AG08395 (cell line): ENCODE measurements around the gene HAND1.

Experiments used
- DNase-seq: peaks from one replicate; pipeline ENCODE4 v3.0.0; 2012; ENCODE audit warnings: mixed read lengths, low spot score

Gene HAND1

DNA sequence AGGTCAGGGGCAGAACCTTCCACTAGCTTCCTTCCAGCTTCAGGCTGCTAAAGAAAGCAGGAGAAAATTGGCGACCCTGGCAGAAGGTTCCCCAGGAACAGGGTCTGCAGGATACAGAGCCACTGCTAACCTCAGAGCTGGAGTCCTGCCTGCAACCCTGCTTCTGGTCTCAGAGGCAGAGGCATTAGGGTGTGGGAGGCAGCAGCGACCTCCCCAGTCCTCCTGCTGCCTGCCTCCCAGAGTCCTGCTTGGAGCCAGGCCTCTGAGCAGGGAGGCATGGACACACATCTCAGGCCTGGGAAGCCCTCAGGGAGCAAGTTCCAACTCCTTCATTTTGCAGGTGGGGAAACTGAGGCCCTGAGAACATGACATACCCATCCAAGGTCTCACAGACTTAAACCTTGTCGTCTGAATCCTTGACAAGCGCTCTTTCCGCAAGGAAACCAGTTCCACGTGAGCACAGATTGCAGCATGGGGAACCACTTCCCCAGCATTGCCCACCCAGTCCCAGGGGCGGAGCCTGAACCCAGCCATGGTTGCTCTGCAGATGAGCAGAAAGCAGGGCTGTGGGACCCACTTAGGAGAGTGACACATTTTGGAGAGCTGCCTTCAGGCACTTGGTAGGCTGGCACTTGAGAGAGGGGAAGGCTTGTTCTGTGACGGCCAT lies 28.2 kb upstream of the HAND1 start:
- no peak for DNase-seq

DNA sequence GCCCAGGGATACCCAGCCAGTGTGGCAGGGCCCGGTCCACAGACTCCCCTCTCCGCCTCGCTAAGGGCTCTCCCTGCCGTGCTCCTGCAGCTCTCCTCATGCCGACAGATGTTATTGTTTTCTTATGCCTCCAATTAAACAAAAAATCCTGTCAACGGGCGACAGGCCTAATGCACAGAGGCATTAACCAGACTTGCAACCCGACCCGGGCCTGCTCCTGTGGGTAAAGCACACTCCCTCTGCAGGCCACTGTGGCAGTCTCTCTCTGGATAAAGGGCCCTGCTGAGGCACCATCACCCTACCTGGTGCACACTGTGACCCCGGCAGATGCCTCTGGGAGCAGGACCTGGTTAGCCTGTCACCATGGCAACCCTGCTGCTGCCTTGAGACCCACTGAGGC lies 27.5 kb upstream of the HAND1 start:
- no peak for DNase-seq

DNA sequence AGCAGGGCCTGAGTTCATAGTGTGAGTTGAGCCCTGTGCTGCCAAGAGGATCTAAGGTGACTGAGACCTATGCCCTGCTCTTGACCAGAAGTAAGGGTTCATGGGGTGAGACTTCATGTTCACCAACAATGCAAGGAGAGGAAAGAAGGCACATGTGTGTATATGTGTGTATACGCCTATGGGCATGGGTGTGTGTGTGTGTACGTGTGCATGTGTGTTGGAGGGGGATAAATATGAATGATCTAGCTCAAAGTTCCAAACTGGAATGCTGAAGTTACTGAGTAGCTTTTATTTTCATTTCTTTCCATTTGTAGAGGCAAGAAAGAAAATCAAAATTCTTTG lies 25.6 kb upstream of the HAND1 start:
- DNase-seq: no peak

DNA sequence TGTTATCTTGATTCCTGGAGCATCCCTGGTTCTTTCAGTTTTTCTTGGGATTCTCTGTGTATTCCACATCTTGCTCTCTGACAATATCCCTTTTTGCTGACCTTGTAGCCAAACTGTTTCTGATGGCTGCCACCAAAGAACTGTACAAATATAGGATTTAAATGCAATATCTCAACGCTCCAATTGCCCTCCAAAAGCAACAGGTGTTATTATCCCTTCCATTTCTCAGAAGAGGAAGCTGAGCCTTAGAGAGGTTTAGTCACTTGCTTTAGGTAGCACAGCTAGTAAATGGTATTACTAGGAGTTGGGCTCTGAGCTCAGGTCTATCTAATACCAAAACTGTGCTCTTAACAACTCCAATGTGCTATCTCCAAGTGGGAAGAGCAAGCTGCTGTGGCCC lies 24.2 kb upstream of the HAND1 start:
- DNase-seq: no peak

DNA sequence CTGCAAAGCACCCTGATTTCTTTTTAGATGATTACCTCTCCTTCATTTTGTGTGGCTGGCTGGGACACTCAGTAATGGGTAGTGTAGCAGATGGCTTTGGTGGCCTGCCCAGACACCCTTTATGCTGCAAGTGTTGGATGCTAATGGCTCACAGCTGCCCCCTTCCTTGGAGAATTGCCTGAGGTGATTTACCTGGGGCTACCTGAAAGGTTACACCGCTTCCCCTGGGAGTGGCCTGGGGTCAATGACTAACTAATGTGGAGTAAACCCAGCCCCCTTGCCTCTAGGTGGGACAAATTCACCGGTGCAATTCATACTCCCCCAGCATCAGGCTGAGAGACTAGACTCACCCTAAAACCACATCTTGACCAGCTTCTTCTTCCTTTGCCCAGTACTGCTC lies 23.5 kb upstream of the HAND1 start:
- no peak for DNase-seq

DNA sequence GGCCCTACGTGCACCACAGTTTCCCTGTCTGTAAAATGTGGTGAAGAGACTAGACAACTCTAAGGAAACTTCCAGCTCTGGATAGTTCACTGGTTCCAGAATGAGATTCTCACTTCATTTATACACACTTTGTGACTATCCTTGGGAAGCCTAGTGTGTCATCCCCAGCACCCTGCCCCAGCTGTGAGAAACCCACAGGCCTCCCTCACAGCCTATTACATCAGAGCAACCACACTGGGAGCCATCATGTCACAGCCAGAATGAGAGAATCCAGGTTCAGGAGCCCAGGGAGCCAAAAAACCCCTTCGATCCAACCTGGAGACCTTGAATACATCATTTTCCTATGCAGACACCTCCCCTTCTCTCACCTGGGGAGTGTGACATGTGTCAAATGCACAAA lies 21.0 kb upstream of the HAND1 start:
- no peak for DNase-seq

DNA sequence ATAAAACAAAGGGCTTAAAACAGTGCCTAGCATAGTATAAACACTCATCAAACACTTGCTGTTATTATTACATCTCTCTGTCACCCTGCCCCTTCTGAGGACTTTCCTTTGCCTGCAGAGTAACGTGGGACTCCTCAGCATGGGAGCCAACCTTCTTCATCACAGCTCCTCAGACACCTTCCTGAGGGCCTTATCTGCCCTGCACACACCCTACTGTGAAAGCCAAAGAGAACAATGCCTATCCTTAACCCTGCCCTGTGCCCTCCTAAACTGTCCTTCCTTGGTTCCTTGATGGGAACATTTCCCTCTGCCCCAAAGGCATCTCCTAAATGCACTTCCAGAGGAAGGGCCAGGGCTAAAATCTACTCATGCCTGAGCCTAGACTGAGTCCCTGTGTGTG lies 20.6 kb upstream of the HAND1 start:
- DNase-seq: no peak

DNA sequence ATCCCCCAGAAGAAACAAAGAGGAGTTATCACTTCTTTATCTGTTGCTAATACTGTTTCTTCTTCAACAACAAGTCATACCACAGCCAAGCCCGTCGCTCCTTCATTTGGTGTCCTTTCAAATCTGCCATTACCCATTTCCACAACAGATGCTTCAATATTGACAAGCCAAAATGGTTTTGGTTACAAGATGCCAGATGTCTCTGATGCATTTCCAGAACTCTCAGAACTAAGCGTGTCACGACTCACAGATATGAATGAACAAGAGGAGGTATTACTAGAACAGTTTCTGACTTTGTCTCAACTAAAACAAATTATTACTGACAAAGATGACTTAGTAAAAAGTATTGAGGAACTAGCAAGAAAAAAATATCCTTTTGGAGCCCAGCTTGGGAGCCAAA lies 16.0 kb upstream of the HAND1 start:
- no peak for DNase-seq

DNA sequence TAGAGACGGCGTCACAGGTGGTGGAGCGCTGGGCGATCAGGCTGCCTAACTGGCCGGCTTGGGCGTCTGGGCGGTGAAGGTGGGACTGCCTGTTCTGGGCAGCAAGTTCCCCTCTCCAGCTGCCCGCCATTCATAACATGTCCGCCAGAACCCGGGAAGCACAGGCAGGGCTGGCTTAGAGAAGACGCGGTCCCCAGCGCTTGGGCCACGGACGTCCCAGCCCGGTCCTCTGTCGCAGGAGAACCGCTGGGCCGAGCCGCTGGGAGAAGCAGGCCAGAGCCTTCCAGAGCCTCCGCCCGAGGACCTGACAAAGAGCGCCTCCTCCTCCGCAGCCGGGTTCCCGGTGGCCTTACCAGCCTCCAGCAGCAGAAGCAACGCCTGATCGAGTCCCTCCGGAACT lies 15.2 kb upstream of the HAND1 start:
- DNase-seq: no peak

DNA sequence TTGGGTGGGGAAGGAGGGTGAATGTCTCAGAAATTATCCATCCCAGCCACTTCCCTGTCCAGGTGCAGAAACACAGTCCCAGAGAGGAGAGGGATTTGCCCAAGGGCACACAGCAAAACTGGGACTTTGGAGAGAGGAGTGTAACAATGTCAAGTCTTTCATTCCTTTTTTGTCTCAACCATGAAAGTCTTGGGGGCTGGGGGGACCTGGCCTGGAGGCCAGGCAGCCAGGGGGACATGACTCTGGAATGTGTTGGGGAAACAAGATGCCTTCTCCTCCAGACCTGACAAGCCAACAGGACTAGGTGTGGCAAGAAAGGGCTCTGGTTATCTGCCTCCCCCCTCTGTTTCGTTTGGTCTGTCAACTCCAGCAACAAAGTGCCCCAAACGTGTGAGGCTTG lies 13.9 kb upstream of the HAND1 start:
- no peak for DNase-seq

DNA sequence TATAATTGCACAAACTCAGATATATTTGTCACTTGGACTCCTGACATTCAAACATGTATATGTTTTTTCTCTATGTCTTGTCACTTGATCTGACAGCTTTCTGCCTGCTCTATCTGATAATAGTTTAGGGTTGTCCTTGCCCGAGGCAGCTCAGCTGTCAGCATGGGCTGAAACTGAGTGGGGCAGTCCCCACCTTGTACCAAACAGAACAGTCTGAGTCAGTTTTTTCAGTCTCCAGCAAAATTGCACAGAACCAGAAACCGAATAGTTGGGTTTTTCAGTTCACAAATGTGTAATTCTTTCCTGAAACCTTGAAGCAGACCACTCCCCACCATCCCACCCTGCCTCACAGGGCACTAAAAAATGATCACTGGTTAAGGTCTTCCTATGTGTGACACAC lies 9.5 kb upstream of the HAND1 start:
- no peak for DNase-seq

DNA sequence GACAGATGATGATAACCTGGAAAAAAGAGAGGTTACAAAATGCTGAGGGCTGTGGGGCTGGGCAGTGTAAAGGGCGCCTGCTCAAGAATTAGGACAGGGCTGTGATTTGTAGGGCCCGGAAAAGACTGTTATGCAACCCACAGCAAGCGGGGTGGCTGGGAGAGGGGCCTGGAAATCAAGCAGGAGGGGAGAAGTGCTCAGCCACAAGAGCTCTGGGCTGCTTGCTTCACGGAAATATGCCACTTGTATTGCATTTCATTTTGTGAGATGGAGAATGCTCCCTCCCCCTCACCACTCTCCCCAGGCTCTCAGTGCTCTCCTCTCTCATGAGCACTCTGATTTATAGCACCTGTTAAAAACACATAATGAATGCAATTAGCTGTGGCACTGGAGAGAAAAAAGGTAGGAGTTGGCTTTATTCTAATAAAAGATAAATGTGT lies 8.4 kb upstream of the HAND1 start:
- no peak for DNase-seq

DNA sequence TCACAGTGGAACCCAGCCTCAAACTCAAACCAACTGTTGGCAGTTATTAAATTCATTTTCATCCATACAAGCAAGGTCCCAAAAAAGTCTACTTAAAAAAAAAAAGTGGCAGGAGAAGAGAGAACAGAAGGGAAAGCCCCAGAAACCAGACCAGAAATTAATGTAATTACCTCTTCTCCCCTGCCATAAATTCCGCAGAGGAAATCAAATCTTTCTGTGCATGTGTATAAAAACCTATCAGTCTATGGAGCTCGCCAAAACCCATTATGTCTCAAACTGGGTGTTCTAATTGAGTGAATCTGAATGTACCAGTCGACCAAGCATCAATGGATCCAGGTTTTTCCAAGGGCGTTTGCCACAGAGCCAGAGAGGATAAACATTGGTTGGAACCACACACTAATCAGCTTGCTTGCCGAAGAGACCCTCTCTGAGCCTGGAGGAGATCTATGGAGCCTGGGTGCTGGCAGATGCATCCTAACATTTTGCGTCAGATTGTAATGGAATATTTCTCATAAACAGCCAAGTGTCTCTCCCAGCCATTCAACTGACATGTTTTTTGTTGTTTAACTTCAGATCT lies 7.9 kb upstream of the HAND1 start:
- no peak for DNase-seq

DNA sequence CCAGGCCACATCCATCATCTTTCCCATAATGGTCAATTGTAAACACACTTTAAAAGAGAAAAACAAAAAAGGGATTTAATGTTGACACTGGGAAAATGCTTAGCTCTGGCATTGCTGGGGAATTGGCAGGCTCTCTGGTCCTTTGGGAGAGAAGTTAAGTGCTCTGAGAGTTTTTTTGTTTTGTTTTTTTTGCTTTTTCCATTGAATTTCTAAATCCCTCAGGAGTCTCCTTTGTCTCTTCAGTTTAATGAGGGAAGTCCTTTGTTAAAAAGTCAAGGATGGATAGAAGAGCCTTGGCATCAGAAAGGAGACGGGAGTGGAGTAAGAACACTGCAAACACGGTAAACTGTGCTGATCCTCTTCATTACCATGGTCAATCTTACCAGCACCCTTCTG lies 7.1 kb upstream of the HAND1 start:
- DNase-seq: no peak

DNA sequence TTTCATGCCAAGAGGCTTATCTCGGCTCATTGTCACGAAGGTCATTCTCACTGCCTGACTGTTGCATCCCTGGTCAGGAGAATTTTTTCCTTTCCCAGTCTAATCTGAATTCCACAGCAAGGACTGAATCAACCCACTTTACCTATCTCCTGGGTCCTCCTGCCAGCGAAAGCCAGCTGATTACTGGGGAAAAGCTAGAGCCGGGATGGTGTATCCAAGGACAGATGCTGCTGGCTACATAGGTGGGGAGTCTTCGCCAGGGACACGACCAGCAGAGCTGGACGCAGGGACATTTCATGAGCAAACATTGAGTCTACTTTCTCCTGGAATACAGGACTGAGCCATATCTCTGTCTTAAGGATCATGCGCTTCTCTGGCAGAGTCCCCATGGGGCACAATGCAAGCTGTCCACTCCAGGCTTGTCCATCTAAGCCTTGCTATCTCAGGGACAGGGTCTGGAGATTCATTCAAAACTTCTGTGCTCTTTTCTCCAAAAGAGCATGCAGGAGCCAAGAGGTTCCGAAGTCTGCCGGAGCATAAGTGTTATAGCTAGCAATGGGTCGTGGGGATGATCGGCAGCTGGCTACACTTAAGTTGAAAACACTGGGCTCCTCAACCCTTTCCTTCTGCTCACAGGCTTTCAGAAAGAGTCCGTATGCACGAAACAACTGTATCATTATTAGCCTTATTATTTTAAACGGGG lies 6.5 kb upstream of the HAND1 start:
- no peak for DNase-seq

DNA sequence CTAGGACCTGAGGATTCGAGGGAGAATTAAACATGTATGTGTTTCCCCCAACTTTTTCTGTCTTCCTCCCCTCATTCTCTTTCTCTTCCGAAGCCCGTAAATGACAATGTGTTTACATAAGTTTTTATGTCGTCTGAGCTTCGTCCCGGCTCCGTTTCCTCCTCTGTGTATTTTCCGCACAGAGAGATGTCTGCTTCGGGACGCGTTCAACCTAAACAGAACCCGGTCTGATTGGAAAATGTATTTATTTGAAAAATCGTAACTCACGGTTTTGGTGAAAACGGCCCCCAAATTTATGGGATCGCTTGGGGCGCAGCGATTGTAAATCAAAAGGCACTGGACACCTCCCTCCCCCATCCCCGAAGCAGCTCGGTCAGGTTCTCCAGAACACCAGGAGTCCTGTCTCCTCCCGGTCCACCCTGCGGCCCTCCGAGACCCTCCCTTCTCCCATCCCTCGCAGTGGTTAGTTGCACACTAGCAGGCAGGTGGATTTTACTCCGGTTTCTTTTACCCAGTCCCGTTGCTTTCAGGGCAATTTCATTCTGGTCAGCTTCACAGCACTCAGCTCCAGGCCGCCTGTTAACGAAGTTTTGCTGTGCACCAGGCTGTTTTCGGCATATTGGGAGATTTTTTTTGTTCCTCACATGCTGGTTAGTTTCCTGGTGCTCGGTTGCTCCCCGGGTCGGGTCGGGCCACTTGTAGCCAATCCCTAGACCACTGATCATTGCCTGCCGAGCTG lies 5.8 kb upstream of the HAND1 start:
- DNase-seq: no peak

DNA sequence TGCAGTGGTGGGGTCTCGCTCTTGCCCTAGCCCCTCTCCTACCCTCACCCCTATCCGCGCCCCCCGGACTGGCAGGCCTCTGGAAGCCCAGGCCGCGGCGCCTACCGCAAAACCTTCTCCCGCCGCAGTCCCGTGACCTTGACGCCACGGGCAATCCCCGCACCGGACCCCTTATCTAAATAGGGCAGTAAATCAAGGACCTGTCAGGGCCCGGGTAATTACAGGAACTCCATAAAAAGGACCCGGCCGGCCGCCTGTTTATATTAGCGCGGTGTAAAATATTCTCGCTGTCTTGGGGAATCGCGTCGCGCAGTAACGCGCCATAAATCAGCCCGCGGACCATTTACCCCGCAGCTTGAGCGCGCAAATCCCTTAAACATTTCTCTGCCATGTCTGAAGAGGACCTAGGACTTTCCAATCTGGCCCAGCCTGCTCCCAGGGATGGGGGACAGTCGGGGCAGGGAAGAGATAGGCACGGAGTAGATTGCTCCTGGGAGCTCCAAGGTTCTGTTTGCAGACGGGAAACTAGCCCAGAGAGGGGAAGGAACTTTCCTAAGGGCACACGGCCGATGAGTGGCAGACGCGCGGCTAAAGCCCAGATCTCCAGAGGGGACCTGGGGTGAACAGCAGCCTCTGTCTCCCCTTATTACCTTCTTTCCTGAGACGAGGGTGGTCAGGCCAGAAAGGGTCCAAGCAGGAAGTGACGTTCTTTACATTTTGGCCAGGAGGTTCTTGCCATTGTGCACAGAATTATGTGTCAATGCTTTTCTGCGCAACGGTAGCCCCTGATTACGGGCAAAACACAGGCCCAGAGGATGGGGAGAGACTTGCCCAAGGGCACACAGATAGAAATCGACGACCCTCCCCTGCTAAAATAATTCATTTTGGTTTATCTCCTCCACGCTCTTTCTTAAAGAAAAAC lies 4.8 kb upstream of the HAND1 start:
- no peak for DNase-seq

DNA sequence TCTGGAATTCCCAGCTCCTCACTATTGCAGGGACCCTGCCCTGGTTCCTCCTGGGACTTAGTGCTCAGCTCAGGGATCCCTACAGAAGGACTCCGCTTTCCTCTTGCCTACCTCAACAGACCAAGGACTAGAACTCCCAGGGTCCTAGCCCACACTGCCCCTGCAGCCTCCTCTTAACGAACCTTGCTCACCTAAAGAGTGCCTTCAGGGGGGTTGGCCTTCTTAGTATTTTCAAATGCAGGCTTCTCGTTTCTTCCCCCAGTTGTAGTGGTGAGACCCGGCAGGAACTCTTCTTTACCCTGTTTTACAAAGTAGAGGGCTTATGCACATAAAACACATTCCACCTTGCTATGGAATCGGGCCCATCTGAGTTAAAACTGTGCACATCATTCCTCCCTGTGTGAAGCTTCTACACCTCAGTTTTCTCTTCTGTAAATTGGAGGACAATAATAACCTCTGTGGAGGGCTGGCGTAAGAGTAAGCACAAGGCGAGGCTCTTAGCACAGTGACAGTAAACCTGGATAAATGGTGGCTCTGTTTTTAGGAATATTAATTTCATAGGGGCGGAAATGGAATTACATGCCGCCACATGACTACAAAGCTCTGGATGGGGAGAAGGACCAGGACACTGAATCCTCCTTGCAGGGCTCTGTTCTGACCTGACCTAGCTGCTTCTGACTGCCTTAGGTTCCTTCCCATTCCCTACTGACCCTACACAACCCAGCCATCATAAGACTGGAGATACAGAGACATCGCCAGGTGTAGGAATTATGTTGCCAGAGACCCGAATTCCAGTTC lies 3.8 kb upstream of the HAND1 start:
- DNase-seq: no peak

DNA sequence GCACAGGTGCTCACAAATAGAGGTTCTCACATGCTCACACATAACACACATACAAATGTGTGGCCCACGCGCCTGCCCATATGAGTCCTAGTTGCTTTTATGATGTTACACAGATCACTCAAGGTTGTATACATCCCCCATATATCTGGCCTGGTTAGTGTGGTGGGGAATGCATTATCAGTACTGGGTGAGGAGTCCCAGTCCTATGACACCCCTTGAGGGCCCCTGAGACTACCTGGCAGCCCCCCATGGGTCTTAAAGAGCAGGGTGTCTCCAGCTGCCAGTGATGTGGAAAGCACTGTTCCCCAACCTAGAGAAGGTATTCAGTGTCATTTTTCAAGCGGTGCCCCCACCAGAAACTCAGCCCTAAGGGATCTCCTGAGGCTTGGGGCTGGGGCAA lies 2.8 kb upstream of the HAND1 start:
- DNase-seq: no peak

DNA sequence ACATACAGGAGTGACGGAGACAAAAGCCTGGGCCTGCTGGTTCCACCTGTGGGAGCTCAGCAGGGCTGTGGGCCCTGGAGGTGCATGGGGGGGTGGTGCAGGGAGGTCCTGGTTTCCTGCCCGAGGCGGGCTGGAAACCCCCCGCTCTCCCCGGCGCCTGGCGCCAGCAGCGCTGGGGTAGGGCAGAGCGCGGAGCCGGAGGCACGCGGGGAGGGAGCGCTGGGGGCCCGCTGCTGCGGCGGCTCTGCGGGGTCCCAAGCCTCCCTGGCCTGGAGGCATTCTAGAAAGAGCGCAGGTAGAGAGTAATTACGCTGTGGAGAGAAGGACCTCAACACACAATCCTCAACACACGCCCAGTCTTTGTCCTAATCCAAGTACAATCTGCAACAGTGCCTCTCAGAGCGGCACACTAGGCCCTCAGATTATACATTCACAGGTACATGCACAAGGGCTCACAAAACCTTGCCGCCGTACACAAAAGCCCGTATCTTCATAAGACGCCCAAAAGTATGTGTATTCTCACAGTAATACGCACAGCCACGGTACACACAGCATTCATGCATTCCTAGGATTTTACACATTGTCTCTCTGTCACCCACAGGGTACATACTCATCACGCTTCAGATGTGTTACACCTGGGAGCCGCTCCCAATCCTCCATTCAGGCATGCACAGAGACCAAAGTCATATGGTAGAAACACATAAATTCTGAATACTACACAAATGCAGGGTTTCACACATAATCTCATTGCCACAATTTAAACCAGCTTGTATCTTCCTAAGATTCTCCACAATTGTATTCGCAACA lies 2.1 kb upstream of the HAND1 start:
- no peak for DNase-seq
